GM12892 (cell line): ENCODE data around the gene FBXW8.

ENCODE experiments used
- DNase-seq: peaks from one replicate; pipeline ENCODE4 v3.0.0; 2011; ENCODE audit not compliant: insufficient read length
- FAIRE-seq: peaks from 2 replicates; lab custom pipeline; 2011; peaks lifted over from hg19 to GRCh38; lab: Jason Lieb, UNC
- POLR2A ChIP-seq: IDR thresholded peaks from 2 replicates; pipeline ENCODE4 v1.6.1; 2011; ENCODE audit warnings: low read depth, low read length, control low read depth
- POLR2AphosphoS5 ChIP-seq: IDR thresholded peaks from 2 replicates; pipeline ENCODE4 v1.6.1; 2011; ENCODE audit warnings: low read depth, low read length, control low read depth
- TAF1 ChIP-seq: IDR thresholded peaks from 2 replicates; pipeline ENCODE4 v1.6.1; 2011; ENCODE audit warnings: low read depth, mild to moderate bottlenecking, control low read depth, low read length, borderline replicate concordance

Gene FBXW8

DNA sequence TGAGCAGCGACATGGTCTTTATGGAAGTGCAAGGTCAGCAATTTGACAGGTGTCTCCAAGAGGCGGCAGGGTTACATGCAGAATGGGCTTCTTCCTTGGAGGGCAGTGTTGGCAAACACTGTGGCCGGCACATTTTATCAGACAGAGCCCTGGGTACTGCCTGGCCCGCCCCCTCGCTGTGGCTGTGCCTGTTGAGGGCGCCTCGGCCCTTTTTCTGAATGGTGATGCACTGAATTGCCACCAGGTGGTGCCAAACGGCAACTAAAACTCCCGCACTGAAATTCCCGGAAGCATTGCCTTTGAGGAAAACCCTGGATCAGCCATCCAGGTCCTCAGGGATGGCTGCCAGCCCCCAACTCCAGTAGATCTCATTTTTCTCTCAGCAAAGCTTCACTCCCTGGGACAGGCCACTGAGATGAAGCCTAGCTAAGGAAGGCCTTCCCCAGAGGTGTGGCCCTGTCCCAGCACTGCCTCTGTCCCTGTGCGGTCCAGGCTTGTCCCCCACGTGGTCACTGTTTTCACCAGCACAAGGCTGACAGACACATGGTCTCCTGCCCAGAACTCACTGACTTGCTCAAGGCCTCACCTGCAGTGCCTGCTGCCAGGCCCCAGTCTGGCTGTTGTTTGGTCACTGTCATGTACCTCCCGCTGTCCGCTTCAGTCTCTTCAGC, 114.9 kb downstream of the FBXW8 start:
- DNase-seq (peak; percentile 57), FAIRE-seq (peak; percentile 86)
- TF ChIP-seq TAF1: no peak
- no peak for TF ChIP-seq POLR2AphosphoS5
- TF ChIP-seq POLR2A: no peak

DNA sequence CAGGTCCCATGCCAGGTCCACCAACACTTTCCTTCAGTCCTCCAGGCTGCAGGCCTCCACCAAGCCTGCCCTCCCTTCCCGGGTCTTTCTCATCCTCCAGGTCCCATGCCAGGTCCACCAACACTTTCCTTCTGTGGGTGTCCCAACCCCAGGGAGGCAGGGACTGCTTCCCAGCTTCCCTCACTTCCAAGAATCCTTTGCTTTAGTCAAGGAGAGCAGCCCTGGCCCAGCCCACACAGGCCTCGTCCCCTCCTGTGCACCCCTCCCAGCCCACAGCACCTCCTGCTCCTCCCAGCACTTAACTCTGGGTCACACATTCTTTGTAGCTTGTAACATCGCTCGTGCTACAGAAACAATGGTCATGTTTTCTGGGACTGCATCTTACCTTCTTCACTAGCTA, 115.6 kb downstream of the FBXW8 start:
- no peak for TF ChIP-seq POLR2A
- TF ChIP-seq POLR2AphosphoS5: no peak
- TF ChIP-seq TAF1: no peak
- DNase-seq: no peak
- FAIRE-seq: peak; percentile 42

DNA sequence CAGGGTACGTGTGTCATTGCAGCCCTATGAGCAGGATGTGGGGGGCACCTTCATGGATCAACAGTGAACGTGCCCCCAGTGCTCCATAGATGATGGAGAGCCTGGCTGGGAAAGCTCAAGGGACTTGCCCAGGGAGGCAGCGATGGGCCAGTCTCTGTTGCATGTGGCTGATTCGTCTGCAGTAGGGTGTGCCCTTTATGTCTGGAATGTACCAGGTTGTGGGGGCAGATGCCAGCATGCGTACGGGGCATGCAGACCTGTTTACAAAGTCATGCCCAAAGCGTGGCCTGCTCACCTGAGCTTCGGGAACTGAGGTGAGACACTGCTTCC, 116.1 kb downstream of the FBXW8 start:
- TF ChIP-seq TAF1: no peak
- FAIRE-seq: no peak
- DNase-seq: no peak

DNA sequence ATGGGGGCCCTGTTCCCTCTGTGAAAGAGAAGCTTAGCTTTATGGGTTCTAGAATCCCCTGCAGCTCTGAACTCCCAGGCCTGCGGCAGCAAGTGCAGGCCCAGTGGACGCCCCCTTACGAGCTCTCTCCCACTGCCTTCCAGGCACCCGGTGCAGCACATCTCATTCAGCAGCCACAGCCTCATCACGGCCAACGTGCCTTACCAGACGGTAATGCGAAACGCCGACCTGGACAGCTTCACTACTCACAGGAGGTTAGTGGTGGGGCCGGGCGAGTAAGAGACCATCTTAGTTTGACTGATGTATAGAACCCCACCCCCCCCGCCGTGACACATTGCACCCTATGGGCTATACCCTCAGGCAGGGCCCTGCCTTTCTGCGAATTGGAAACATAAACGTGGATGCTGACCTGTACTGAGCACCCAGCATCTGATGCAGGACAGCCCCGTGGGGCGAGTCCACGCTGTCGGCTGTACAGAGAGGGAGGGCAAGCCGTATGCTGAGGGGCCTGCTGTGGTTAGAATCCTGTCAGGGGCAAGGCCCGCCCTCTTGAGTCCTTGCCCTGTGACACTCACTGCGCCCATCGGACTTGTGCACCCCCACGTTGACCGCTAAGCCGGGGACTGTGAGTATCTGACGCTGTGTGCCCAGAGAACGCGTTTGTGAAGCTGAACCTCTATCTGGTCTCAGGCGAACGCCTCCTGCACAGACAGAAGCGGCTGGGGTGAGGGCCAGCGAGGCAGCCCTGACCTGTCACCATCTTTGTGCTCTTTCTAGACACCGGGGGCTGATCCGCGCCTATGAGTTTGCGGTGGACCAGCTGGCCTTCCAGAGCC, 116.7 kb downstream of the FBXW8 start:
- no peak for FAIRE-seq
- DNase-seq: no peak
- TF ChIP-seq TAF1 (no peak), POLR2AphosphoS5 (no peak), POLR2A (no peak)

DNA sequence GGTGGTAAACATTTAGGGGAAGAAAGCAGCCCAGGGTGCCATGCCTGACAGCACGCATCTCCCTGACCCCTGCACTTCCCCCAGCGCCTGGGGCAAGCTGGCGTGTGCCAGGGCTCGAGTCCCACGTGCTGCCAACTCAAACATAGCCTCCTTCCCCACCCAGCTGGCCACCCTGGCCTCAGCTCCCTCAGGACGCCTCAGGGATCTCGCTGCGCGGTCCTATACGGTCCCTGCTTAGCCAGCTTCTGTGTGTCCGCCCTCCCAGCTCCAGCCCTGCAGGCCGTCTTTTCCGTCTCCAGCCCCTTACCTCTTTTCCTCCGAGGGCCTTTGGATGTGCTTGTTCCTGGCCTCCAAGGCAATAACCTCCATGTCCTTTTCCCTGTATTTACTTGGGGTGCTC, 117.5 kb downstream of the FBXW8 start:
- FAIRE-seq (no peak), DNase-seq (no peak)
- no peak for TF ChIP-seq POLR2AphosphoS5

DNA sequence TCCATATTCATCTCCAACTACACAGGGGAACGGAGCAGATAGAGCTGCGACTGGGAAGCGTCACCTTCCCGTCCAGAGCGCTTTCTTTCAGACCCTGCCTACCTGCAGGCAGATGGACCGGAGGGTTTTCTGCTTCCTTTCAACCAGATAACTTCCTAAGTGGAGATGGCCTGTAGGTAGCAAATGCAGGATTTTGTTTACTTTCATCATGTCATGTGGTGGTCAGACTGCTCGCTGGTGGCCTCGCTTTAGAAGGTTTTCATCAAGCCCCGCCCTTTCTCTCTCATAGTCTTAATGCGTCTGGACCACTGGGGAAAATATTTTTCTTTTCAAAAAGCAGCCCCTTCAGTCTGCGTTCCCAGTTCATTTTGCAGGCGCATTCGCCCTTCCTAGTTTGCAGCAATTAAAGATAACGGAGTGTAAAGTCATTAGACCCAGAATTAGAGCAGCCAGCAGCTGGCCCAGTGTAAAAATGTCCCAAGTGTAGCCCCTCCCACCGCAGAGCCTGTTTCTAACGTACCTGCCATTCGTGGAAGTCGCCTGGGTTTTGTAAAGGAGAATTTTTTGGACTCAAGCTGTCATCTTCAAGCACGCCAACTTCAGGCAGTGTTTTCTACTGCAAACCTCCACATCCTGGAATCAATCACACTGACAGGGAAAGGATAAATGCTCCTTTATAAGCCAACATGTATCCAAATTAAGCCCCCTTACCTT, 119.6 kb downstream of the FBXW8 start:
- TF ChIP-seq TAF1: no peak
- no peak for TF ChIP-seq POLR2AphosphoS5
- no peak for TF ChIP-seq POLR2A
- FAIRE-seq (no peak), DNase-seq (no peak)

DNA sequence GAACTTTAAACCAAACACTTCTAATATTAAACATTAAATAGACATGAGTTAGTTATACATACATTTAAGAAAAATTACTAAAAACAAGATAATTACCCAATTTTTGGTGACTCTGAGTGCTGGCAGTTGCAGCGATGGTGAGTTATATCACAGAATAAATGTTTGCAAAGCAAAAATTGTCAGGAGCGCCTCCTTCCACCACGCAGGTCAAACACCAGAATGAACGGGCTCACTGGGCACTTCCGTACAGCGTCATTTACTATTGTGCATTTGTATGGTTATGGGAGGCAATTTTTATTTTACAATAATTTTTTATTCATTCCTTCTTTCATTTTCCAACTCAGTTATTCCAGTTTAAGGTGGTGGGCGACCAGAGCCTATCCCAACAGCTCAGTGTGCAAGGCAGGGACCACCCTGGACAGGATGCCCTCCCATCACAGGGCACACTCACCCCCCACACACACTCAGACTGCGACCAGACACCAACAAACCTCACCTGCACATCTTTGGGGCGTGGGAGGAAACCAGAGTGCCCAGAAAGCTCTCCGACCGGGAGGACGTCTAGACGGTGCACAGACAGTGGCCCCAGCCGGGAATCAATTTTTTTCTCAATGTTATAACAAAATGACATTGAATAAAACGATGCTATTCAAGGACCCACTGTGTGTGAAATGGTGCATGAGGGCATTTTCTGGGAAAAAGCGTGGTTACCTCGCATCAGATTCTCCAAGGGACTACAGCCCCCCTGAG, 121.3 kb downstream of the FBXW8 start:
- TF ChIP-seq POLR2A: no peak
- no peak for TF ChIP-seq POLR2AphosphoS5
- no peak for TF ChIP-seq TAF1
- DNase-seq: no peak
- no peak for FAIRE-seq

DNA sequence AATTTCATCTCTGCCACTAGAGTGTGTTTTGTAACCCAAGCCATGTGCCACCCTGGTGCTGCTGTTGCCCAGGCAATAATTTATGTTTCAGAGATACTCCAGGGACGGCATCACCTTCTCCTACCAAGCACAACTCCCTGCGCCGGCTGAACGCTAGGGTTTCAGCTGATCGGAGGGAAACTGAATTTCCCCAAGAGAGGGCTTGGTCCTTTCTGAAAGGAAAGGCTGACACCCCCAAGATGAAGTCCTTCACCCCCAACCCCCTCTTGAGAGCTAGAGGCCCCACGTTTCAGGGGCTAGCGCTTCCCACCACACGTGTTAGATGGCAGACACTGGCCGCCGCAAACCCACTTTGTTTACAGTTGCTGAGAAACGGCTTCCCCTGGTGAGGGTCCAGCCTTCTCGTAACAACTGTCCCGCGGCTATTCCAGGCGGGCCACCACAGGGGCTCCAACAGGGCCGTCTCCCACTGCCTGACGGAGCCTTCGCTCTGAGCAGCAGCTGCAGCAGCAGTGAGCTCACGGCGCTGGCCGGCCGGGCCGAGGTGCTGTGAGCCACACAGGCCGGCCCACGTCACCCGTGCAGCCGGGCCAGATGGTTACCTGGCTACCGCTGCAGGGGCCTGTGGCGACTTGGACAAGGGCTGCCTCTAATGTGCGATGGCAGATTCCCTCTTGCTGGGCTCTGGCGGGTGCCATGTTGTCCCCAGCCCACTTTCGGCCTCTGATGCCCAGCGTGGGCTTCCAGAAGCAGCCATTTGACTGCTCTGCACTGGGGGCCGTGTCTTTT, 122.0 kb downstream of the FBXW8 start:
- no peak for DNase-seq
- FAIRE-seq: peak; percentile 14
- no peak for TF ChIP-seq POLR2AphosphoS5
- TF ChIP-seq POLR2A: no peak
- TF ChIP-seq TAF1: no peak

DNA sequence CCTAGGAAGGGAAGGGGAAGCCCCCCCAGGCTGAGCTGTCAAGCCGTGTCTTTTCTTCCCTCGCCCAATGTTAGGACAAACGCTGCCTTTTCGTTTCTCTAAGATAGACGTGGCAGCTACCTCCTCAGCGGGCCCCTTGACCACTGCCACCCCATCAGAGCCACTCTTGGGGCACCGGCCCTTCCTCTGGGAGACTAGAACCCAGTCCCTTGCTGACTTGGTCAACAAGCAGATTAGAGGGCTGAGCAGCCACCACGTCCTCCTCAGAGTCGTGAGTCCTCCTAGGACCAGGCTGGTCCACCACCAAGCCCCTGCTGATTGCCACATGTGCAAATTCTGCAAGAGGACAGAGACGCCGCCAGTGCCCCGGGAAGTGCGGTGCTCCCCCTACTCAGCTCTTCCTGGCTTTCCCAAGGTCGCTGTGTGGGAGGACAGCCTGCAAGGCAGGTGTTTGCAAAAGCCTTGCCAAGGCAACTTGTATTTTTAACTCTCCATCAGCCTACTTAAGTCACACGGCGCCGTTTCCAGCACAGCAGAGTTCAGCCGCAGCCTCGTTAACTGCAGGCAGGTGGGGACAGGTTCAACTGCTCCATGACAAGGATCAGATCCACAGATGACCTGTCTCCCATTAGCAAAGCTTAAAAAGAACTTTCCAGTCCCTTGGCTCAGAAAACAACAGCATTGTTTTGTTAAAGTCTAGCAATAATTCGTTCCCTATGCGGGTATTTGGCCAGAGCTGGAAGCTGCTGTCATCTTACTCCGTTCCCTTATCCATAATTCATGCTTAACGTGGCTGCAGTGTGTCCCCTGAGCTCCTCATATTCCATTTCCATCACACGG, 122.9 kb downstream of the FBXW8 start:
- TF ChIP-seq TAF1 (no peak), POLR2AphosphoS5 (no peak), POLR2A (no peak)
- no peak for DNase-seq
- FAIRE-seq: no peak

DNA sequence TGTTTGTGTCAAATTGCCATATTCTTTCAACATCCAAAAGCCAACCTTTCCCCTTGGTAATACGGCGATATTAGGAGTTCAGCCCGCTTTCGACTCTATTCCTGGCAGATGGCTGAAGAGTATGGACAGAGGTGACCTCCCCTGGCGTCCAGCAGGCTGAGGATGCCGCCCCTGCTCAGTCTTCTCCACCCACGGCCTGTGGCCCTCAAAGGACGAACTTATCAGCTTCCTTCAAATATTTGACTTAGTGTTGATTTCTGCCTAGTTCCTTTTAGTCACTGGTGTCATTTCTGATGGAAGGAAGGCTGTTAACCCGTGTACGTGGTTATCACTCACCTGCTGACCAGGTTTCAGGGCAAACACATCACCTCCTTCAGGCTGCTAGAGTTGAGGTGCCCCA, 123.5 kb downstream of the FBXW8 start:
- FAIRE-seq (no peak), DNase-seq (no peak)
- no peak for TF ChIP-seq POLR2A
- no peak for TF ChIP-seq TAF1
- TF ChIP-seq POLR2AphosphoS5: no peak

DNA sequence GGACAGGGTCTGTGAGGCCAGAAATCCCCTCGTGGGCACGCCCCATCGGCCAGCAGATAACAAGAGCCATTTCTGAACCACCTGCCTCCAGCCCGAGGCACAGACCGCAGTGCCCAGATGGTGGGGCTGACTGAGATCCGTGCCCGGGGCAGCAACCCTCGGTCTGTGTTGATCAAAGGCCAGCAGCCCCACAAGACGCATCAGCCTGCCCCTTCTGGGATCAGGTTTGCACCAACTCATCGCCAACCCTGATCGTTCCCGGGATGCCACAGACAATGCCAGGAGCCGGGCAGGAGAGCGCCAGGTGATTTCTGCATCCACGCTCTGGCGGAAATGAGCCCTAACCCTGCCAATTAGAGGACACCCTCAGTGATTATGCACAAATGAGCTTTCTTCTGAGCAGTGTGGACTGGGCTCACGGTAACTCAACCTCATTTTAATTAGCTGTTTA, 124.0 kb downstream of the FBXW8 start:
- DNase-seq: no peak
- no peak for FAIRE-seq

More for the DNA sequence above, 124.0 kb downstream of the FBXW8 start:
- no peak for TF ChIP-seq POLR2A
- TF ChIP-seq TAF1: no peak
- TF ChIP-seq POLR2AphosphoS5: no peak
